ENCODE results near the gene DFFA.

GRCh38 chr1:10475510-10475909, 3.2 kb upstream of the DFFA start:
- TF ChIP-seq POLR2AphosphoS5 (IDR thresholded peaks at IDR 0.05; ENCODE audit: low read depth, low read length) = no peak
- no peak for TF ChIP-seq POLR2A (IDR thresholded peaks at IDR 0.05; ENCODE audit: low read depth, low read length)

Data from GM12892 (cell line).